Erythroblast (primary cell): ENCODE data around the gene TSEN2.
"Not testable (repeated sequence)": the region's sequence is repeated elsewhere in the genome, so short reads cannot be mapped to it uniquely, and the experiment has no call there.

ENCODE experiments used
- DNase-seq, 2 experiments: peaks; one replicate each; lab custom pipeline; 2025; lab: John Stamatoyannopoulos, UW
- GATA1 ChIP-seq: IDR thresholded peaks from 2 replicates; pipeline ENCODE4 v1.6.1; 2011; ENCODE audit warnings: low read depth, mild to moderate bottlenecking, control low read depth, low read length, moderate library complexity
- POLR2A ChIP-seq: IDR thresholded peaks from 2 replicates; pipeline ENCODE4 v1.6.1; 2011; ENCODE audit warnings: mild to moderate bottlenecking, low read length

Gene TSEN2

GRCh38 chr3:12472000-12472610, 12.2 kb upstream of the TSEN2 start:
- no peak for DNase-seq
- TF ChIP-seq GATA1, result no peak
- TF ChIP-seq POLR2A, result no peak

- TF ChIP-seq POLR2A, result no peak
- no peak for TF ChIP-seq GATA1
Measured at GRCh38 chr3:12472796-12473195, 11.5 kb upstream of the TSEN2 start.

GRCh38 chr3:12473511-12473910, 10.8 kb upstream of the TSEN2 start:
- no peak for DNase-seq
- TF ChIP-seq GATA1, result no peak

More at GRCh38 chr3:12472796-12473195, 11.5 kb upstream of the TSEN2 start:
- DNase-seq, result no peak

- no peak for DNase-seq
- TF ChIP-seq GATA1 (no peak), POLR2A (no peak)
Measured at GRCh38 chr3:12476238-12476897, 7.9 kb upstream of the TSEN2 start.

- TF ChIP-seq POLR2A (no peak), GATA1 (no peak)
- no peak for DNase-seq
Measured at GRCh38 chr3:12477256-12477655, 7.0 kb upstream of the TSEN2 start.

GRCh38 chr3:12478326-12478725, 6.0 kb upstream of the TSEN2 start:
- TF ChIP-seq POLR2A (no peak), GATA1 (no peak)
- DNase-seq, result no peak

- DNase-seq, result not testable (repeated sequence)
Measured at GRCh38 chr3:12479198-12479597, 5.1 kb upstream of the TSEN2 start.

- TF ChIP-seq POLR2A (no peak), GATA1 (no peak)
- peak; percentile 43 to 61 for DNase-seq
Measured at GRCh38 chr3:12479919-12480427, 4.3 kb upstream of the TSEN2 start.

- TF ChIP-seq POLR2A (no peak), GATA1 (no peak)
- peak; percentile 16 to 39 for DNase-seq
Measured at GRCh38 chr3:12483410-12483809, 870 bp upstream of the TSEN2 start.

- DNase-seq, result no peak
- no peak for TF ChIP-seq GATA1
- no peak for TF ChIP-seq POLR2A
Measured at GRCh38 chr3:12483872-12484197, 445 bp upstream of the TSEN2 start.

GRCh38 chr3:12484983-12485327, 675 bp downstream of the TSEN2 start:
- DNase-seq, result no peak
- TF ChIP-seq POLR2A, result no peak
- no peak for TF ChIP-seq GATA1

GRCh38 chr3:12486001-12486400, 1.7 kb downstream of the TSEN2 start:
- TF ChIP-seq POLR2A (no peak), GATA1 (no peak)
- DNase-seq, result no peak

- TF ChIP-seq POLR2A (no peak), GATA1 (no peak)
- DNase-seq, result no peak
Measured at GRCh38 chr3:12486916-12487315, 2.6 kb downstream of the TSEN2 start.

- DNase-seq, result no peak
- TF ChIP-seq POLR2A (no peak), GATA1 (no peak)
Measured at GRCh38 chr3:12487336-12487735, 3.1 kb downstream of the TSEN2 start.

- DNase-seq, result no peak
- TF ChIP-seq POLR2A (no peak), GATA1 (no peak)
Measured at GRCh38 chr3:12487786-12488185, 3.5 kb downstream of the TSEN2 start.
